Activated CD8-positive, alpha-beta memory T cell treated with anti-CD3 and anti-CD28 coated beads for 24 hours (primary cell): ENCODE data around the gene RNPC3.
"Not testable (repeated sequence)": the region's sequence is repeated elsewhere in the genome, so short reads cannot be mapped to it uniquely, and the experiment has no call there.

Experiments used
- DNase-seq: peaks from one replicate; pipeline ENCODE4 v3.0.0-alpha.2; 2020

Gene RNPC3

DNA sequence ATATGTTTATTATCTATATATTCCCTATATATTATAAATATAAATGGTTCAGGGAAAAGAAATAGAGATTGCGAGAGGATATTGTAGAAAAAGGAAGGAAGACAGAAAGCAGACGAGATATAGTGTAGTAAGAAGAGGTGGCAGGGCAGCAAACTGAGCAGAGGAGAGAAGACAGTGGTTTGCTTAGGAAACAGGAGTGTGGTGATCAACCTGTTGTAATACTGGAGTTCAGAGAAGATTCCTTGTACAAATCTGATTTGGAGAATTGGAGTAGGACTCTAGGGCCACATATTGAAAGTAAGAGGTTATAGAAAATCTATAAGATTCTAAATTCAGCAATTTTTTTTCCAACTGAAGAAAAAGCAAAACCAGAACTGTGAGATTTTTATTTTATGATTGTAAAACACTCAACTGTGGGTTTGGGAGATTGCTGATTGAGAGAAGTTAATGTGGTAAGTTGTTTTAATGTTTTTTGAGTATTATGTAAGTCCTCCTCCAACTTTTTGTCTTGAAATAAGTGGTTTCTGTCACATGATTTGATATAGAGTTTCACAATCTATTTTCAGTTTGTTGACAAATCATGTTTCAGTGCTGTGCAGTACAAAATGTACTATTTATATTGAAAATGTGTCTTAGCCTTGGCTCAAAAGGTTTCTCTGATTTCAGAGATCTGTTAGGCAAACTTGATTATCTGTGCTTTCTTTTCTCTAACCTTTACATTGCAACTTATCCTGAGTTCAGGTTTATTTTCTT, 36.3 kb downstream of the RNPC3 start:
- no peak for DNase-seq

GRCh38 chr1:103563056-103563455, 37.6 kb downstream of the RNPC3 start:
- no peak for DNase-seq

- no peak for DNase-seq
Observed at GRCh38 chr1:103569493-103569892, 44.0 kb downstream of the RNPC3 start.

DNA sequence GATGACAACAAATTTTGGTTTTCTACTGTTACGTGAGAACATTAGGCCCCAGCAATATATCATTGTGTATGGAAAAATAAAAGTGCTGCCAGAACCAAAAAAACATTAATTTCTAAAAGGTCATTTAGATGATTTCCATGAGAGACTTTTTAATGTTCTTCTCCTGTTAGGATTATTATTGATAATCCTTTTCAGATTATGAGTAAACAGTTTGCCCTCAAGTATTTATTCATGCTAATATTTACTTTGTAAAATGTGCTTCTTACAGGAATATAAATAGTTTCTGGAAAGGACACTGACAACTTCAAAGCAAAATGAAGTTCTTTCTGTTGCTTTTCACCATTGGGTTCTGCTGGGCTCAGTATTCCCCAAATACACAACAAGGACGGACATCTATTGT, 45.8 kb downstream of the RNPC3 start, which contains the start of gene AMY2B:
Gene AMY2B, plus strand, starts transcription at position 301 of the 400 bp plus-strand sequence. Its CDS starts 14 bp downstream, at position 315.
- DNase-seq: not testable (repeated sequence)

GRCh38 chr1:103576065-103576464, 50.6 kb downstream of the RNPC3 start:
- DNase-seq: no peak

DNA sequence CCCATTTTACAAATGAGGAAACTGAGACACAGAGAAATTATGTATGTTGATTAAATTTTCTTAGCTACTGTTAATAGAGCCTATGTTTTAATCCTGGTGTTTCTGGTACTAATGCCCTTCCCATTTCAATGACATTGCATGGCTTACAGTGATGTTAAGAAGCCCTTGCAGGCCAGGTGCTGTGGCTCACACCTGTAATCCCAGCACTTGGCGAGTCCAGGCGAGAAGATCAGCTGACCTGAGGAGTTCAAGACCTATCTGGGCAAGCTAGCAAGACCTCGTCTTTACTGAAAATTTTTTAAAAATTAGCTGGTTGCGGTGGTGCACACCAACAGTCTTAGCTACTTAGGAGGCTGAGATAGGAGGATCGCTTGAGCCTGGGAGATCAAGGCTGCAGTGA, 51.3 kb downstream of the RNPC3 start:
- not testable (repeated sequence) for DNase-seq

- no peak for DNase-seq
Observed at GRCh38 chr1:103582464-103582863, 57.0 kb downstream of the RNPC3 start.

- DNase-seq: no peak
Observed at GRCh38 chr1:103583887-103584286, 58.4 kb downstream of the RNPC3 start.

GRCh38 chr1:103584537-103584936, 59.0 kb downstream of the RNPC3 start:
- no peak for DNase-seq

- not testable (repeated sequence) for DNase-seq
Observed at GRCh38 chr1:103602740-103603139, 77.2 kb downstream of the RNPC3 start.
